Endothelial cell of umbilical vein (primary cell): ENCODE results near the gene ZNF423. TPM values are rescaled to one million over a fixed set of nuclear protein-coding genes. Genes with fewer than 3 reads are reported as not detected.

Experiments
- BruUV-seq: library from RNA; stranded (reverse); fragments of 400-500 nt; replicated peaks from 2 replicates; lab custom pipeline; 2021; lab: Mats Ljungman, UMichigan
- CTCF ChIA-PET: fragments of 300-600, 350-600 bp; sonication (Branson Sonifier 250); formaldehyde crosslinking; loops from one replicate; lab custom pipeline; 2021; ENCODE audit warnings: antibody characterized with exemption, inconsistent platforms; lab: Charles Lee
- POLR2A ChIA-PET: fragments of 300-600, 350-600 bp; sonication (Branson Sonifier 250); formaldehyde crosslinking; loops from one replicate; lab custom pipeline; 2021; ENCODE audit warnings: antibody characterized with exemption, inconsistent platforms; lab: Charles Lee
- DNase-seq: peaks from one replicate; pipeline ENCODE4 v3.0.0-alpha.2; 2011; ENCODE audit warnings: low read depth, low spot score
- FAIRE-seq: peaks from 2 replicates; lab custom pipeline; 2011; peaks lifted over from hg19 to GRCh38; lab: Jason Lieb, UNC
- H2AFZ ChIP-seq: 2 replicates; pipeline ENCODE4 v1.6.0; 2012; ENCODE audit warnings: low read depth, low read length, control low read depth, inconsistent platforms
- H3K27ac ChIP-seq: 2 replicates; pipeline ENCODE4 v1.5.1; 2011; ENCODE audit warnings: low read depth, mild to moderate bottlenecking, control low read depth, low read length, moderate library complexity; ENCODE audit not compliant: insufficient read depth
- H3K27me3 ChIP-seq, 2 experiments: 2 replicates each; pipeline versions ENCODE4 v1.6.0 to v1.6.1; 2011; ENCODE audit warnings: low read length in 2 of 2, mixed read lengths in 1 of 2; ENCODE audit not compliant: control insufficient read depth in 2 of 2, insufficient read depth in 2 of 2
- H3K36me3 ChIP-seq, 2 experiments: 2 replicates in 1 of 2; 3 replicates in 1 of 2; pipeline ENCODE4 v1.5.1; 2011; ENCODE audit warnings: low read length in 2 of 2, mild to moderate bottlenecking in 1 of 2, moderate library complexity in 1 of 2; ENCODE audit not compliant: control insufficient read depth in 2 of 2, insufficient read depth in 2 of 2; ENCODE audit errors: extremely low read depth in 1 of 2
- H3K4me1 ChIP-seq: 3 replicates; pipeline ENCODE4 v1.5.1; 2011; ENCODE audit warnings: mild to moderate bottlenecking, low read length; ENCODE audit not compliant: control insufficient read depth, insufficient read depth; ENCODE audit errors: extremely low read depth
- H3K4me2 ChIP-seq: 2 replicates; pipeline ENCODE4 v1.6.1; 2011; ENCODE audit warnings: low read length, control low read depth, mixed read lengths; ENCODE audit not compliant: insufficient read depth
- H3K4me3 ChIP-seq, 3 experiments: fragments of 200-600 bp in 1 of 3; sonication (generic), shearing (Covaris generic) in 1 of 3; replicated peaks in 1 of 3; 2 replicates each; pipeline ENCODE4 v1.5.1; 2011 to 2016; ENCODE audit warnings: control low read depth in 3 of 3, low read length in 3 of 3, mild to moderate bottlenecking in 2 of 3, inconsistent platforms in 1 of 3, low read depth in 1 of 3, moderate library complexity in 1 of 3; ENCODE audit not compliant: insufficient read depth in 1 of 3
- H3K79me2 ChIP-seq: 2 replicates; pipeline ENCODE4 v1.6.0; 2012; ENCODE audit warnings: low read length, inconsistent platforms; ENCODE audit not compliant: control insufficient read depth, insufficient read depth
- H3K9ac ChIP-seq: replicated peaks from 2 replicates; pipeline ENCODE3; 2011; ENCODE audit warnings: low read length, control low read depth; ENCODE audit not compliant: insufficient read depth; ENCODE audit errors: extremely low read depth
- H3K9me1 ChIP-seq: replicated peaks from 3 replicates; pipeline ENCODE4 v1.6.0; 2011; ENCODE audit warnings: mild to moderate bottlenecking, low read length; ENCODE audit not compliant: control insufficient read depth, insufficient read depth; ENCODE audit errors: extremely low read depth
- H3K9me3 ChIP-seq: replicated peaks from 2 replicates; pipeline ENCODE4 v1.5.1; 2012; ENCODE audit warnings: low read length, inconsistent platforms; ENCODE audit not compliant: control insufficient read depth, insufficient read depth
- H4K20me1 ChIP-seq: replicated peaks from 2 replicates; pipeline ENCODE3; 2011; ENCODE audit warnings: mild to moderate bottlenecking, low read length; ENCODE audit not compliant: control insufficient read depth, insufficient read depth; ENCODE audit errors: extremely low read depth
- CTCF ChIP-seq, 2 donors: IDR thresholded peaks; 1 replicate in 1 of 2; 2 replicates in 1 of 2; pipeline ENCODE4 v1.5.1; 2011; ENCODE audit warnings: low read length in 2 of 2, mild to moderate bottlenecking in 2 of 2, moderate library complexity in 2 of 2, control low read depth in 1 of 2, inconsistent platforms in 1 of 2, low read depth in 1 of 2; ENCODE audit not compliant: insufficient read depth in 1 of 2; ENCODE audit errors: extremely low read depth in 1 of 2
- EZH2 ChIP-seq: IDR thresholded peaks from 2 replicates; pipeline ENCODE4 v1.6.1; 2012; ENCODE audit warnings: borderline replicate concordance, low read depth, mild to moderate bottlenecking, moderate library complexity, low read length, inconsistent platforms; ENCODE audit not compliant: severe bottlenecking
- FOS ChIP-seq: IDR thresholded peaks from 2 replicates; pipeline ENCODE4 v1.6.1; 2011; ENCODE audit warnings: mild to moderate bottlenecking, low read length, moderate library complexity, borderline replicate concordance; ENCODE audit not compliant: insufficient read depth
- GATA2 ChIP-seq: IDR thresholded peaks from 2 replicates; pipeline ENCODE4 v1.7.0; 2011; ENCODE audit warnings: low read depth, mild to moderate bottlenecking, moderate library complexity, mixed read lengths, low read length; ENCODE audit not compliant: insufficient read length, insufficient read depth
- JUN ChIP-seq: IDR thresholded peaks from 2 replicates; pipeline ENCODE4 v1.6.1; 2011; ENCODE audit warnings: borderline replicate concordance, low read depth; ENCODE audit not compliant: insufficient read length, insufficient read depth
- MAX ChIP-seq: IDR thresholded peaks from 2 replicates; pipeline ENCODE4 v1.6.1; 2011; ENCODE audit not compliant: insufficient read depth, insufficient read length
- MYC ChIP-seq: IDR thresholded peaks from one replicate; pipeline ENCODE4 v1.6.1; 2011; ENCODE audit warnings: mild to moderate bottlenecking, low read depth, low read length
- POLR2A ChIP-seq: IDR thresholded peaks from 2 replicates; pipeline ENCODE4 v1.6.1; 2012; ENCODE audit warnings: low read depth, mild to moderate bottlenecking, control low read depth, low read length
- POLR2AphosphoS5 ChIP-seq: IDR thresholded peaks from 2 replicates; pipeline ENCODE4 v1.6.1; 2012; ENCODE audit warnings: low read depth, mild to moderate bottlenecking, control low read depth, low read length, moderate library complexity; ENCODE audit not compliant: insufficient read depth
- dilution Hi-C: fragments of 300-500 bp; cut with MboI; formaldehyde crosslinking; loops from one replicate; pipeline ENCODE4 v1.15.0; 2019; ENCODE audit warnings: low sequenced_read_pairs; ENCODE audit not compliant: extremely low pct_ligation_motif_present
- intact Hi-C: fragments of 100-400 bp; cut with micrococcal nuclease; formaldehyde crosslinking; loops from one replicate; pipeline ENCODE4 v1.10.0; 2022
- polyA plus RNA-seq, 4 experiments: library from polyadenylated mRNA; depleted of rRNA in 3 of 4; stranded (reverse) in 3 of 4; unstranded in 1 of 4; fragments of >200 nt; gene quantifications; 2 replicates each; pipeline versions ENCODE4 v1.2.1 to v1.2.3, GENCODE V29; 2011 to 2012; ENCODE audit warnings: missing spikeins in 1 of 4
- total RNA-seq: library from RNA; stranded (reverse); gene quantifications from 2 replicates; pipeline ENCODE4 v1.2.3, GENCODE V29; 2021

Gene ZNF423
- total and polyA plus RNA-seq, 2 donors (not counting 3 experiments of a cell fraction or from before 2014, with no cell fraction given): 2.2 to 8.1 TPM

GRCh38 chr16:49497466-49497865 lies 358.4 kb downstream of the ZNF423 start:
- Histone ChIP-seq H2AFZ (no peak overlapping the region), H3K4me3 (no peak overlapping the region), H3K27ac (no peak overlapping the region), H3K9me3 (no peaks in the 10 kb centered on the region), H3K79me2 (no peaks in the 10 kb centered on the region), H4K20me1 (no peaks in the 10 kb centered on the region), H3K36me3 (no peaks in the 10 kb centered on the region), H3K4me1 (no peaks in the 10 kb centered on the region), H3K4me2 (no peak overlapping the region), H3K9ac (no peak overlapping the region), H3K27me3 (no peaks in the 10 kb centered on the region), H3K9me1 (no peaks in the 10 kb centered on the region)
- DNase-seq (no peak), FAIRE-seq (no peak)
- no TSS peak for BruUV-seq
- POLR2A ChIA-PET: no interaction called here
- intact Hi-C loops (no loop called here), dilution Hi-C loops (no loop called here)
- TF ChIP-seq MAX (no peak), POLR2A (no peak), FOS (no peak), MYC (no peak), EZH2 (no peak), POLR2AphosphoS5 (no peak), JUN (no peak), GATA2 (no peak), CTCF (IDR thresholded peaks at IDR 0.05; ENCODE audit: extremely low read depth in 1 of 2, insufficient read depth in 1 of 2, low read depth in 1 of 2, low read length in 2 of 2) (no peak)
- CTCF ChIA-PET: no interaction called here
